Trophoblast cell (in vitro differentiated cells and primary cell): ENCODE data around the gene IL18R1.

Experiments
- DNase-seq, 2 donors: peaks; one replicate each; pipeline ENCODE4 v3.0.0-alpha.2; 2016
- H2AFZ ChIP-seq: 2 replicates; pipeline ENCODE4 v1.6.1; 2013; ENCODE audit warnings: low read length, moderate library complexity, mild to moderate bottlenecking; ENCODE audit not compliant: insufficient read depth, poor library complexity
- H2AK5ac ChIP-seq: 2 replicates; pipeline ENCODE4 v1.6.1; 2013; ENCODE audit warnings: mild to moderate bottlenecking, low read length
- H2BK120ac ChIP-seq: 2 replicates; pipeline ENCODE4 v1.6.1; 2013; ENCODE audit warnings: low read length, mild to moderate bottlenecking, moderate library complexity; ENCODE audit not compliant: insufficient read depth, poor library complexity
- H2BK12ac ChIP-seq: 2 replicates; pipeline ENCODE4 v1.6.1; 2013; ENCODE audit warnings: mild to moderate bottlenecking, low read length, moderate library complexity
- H2BK5ac ChIP-seq: 2 replicates; pipeline ENCODE4 v1.6.1; 2013; ENCODE audit warnings: low read length, low read depth, moderate library complexity, mild to moderate bottlenecking; ENCODE audit not compliant: poor library complexity
- H3K14ac ChIP-seq: 2 replicates; pipeline ENCODE4 v1.6.1; 2013; ENCODE audit warnings: mild to moderate bottlenecking, low read length
- H3K18ac ChIP-seq: 2 replicates; pipeline ENCODE4 v1.6.1; 2013; ENCODE audit warnings: mild to moderate bottlenecking, low read length
- H3K23ac ChIP-seq: 2 replicates; pipeline ENCODE4 v1.6.1; 2013; ENCODE audit warnings: low read length
- H3K27ac ChIP-seq: 2 replicates; pipeline ENCODE4 v1.5.1; 2013; ENCODE audit warnings: low read depth, mild to moderate bottlenecking, inconsistent platforms, low read length, moderate library complexity
- H3K27me3 ChIP-seq: 2 replicates; pipeline ENCODE4 v1.6.1; 2013; ENCODE audit warnings: inconsistent platforms, mild to moderate bottlenecking, low read length, moderate library complexity; ENCODE audit not compliant: insufficient read depth
- H3K36me3 ChIP-seq, 2 experiments: 1 replicate in 1 of 2; 2 replicates in 1 of 2; pipeline ENCODE4 v1.6.1; 2013; ENCODE audit warnings: low read length in 2 of 2, mild to moderate bottlenecking in 2 of 2, moderate library complexity in 1 of 2; ENCODE audit not compliant: insufficient read depth in 2 of 2, control insufficient read depth in 1 of 2
- H3K4ac ChIP-seq: 2 replicates; pipeline ENCODE4 v1.6.1; 2013; ENCODE audit warnings: low read depth, mild to moderate bottlenecking, low read length, moderate library complexity
- H3K4me1 ChIP-seq, 2 experiments: 1 replicate in 1 of 2; 2 replicates in 1 of 2; pipeline ENCODE4 v1.6.1; 2013; ENCODE audit warnings: low read length in 2 of 2, mild to moderate bottlenecking in 2 of 2, moderate library complexity in 1 of 2; ENCODE audit not compliant: insufficient read depth in 2 of 2, control insufficient read depth in 1 of 2
- H3K4me2 ChIP-seq: 2 replicates; pipeline ENCODE4 v1.6.1; 2013; ENCODE audit warnings: inconsistent platforms, mild to moderate bottlenecking, low read length, moderate library complexity
- H3K4me3 ChIP-seq: 2 replicates; pipeline ENCODE4 v1.5.1; 2013; ENCODE audit warnings: mild to moderate bottlenecking, low read depth, low read length, inconsistent platforms
- H3K79me1 ChIP-seq: one replicate; pipeline ENCODE4 v1.6.1; 2013; ENCODE audit warnings: low read length
- H3K79me2 ChIP-seq: 2 replicates; pipeline ENCODE4 v1.6.1; 2013; ENCODE audit warnings: low read length, mild to moderate bottlenecking; ENCODE audit not compliant: control insufficient read depth, insufficient read depth, poor library complexity
- H3K9ac ChIP-seq: 2 replicates; pipeline ENCODE4 v1.6.1; 2013; ENCODE audit warnings: mild to moderate bottlenecking, low read length
- H3K9me3 ChIP-seq: 2 replicates; pipeline ENCODE4 v1.6.1; 2013; ENCODE audit warnings: low read depth, mild to moderate bottlenecking, control low read depth, inconsistent platforms, low read length; ENCODE audit not compliant: insufficient read depth
- H4K12ac ChIP-seq: 2 replicates; pipeline ENCODE4 v1.6.1; 2013; ENCODE audit warnings: low read depth, mild to moderate bottlenecking, low read length, moderate library complexity
- H4K8ac ChIP-seq: 2 replicates; pipeline ENCODE4 v1.6.1; 2013; ENCODE audit warnings: low read depth, mild to moderate bottlenecking, low read length, moderate library complexity
- H4K91ac ChIP-seq: one replicate; pipeline ENCODE4 v1.6.1; 2013; ENCODE audit warnings: low read depth, mild to moderate bottlenecking, low read length, moderate library complexity
- WGBS: extraction: QIAGEN DNeasy Blood & Tissue Kit; methylation state at CpG from one replicate; pipeline ENCODE4 v1.1.7; 2013; ENCODE audit warnings: missing lambda C conversion rate; ENCODE audit not compliant: insufficient read length, insufficient coverage; ENCODE audit errors: extremely low coverage; 5-methylcytosine and 5-hydroxymethylcytosine counted together

IL18R1 gene

DNA sequence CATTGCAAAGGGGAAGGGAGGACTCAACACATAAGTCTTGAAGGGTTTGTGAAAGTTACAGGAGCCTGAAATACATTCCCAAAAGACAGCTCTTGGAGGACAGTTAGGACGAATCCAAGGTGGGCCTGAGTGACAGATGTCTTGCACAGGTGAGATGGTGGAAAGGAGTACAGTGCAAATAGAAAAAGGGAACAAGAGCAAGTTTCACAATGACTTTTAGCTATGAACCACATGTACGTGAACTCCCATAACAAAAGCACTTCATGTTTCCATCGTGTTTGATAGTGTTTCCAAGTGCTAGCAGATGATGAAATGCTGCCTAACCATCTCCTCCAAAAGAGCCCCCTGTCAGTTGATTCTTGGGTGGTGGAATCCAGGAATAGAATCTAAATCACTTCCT lies 69.2 kb downstream of the IL18R1 start:
- H3K27me3 ChIP-seq: no peaks in the 10 kb centered on the region
- peaks cover 3% of the 10 kb centered on the region for H3K9me3 ChIP-seq
- no peak overlapping the region for H2BK12ac ChIP-seq
- no peak overlapping the region for H2BK120ac ChIP-seq
- no CpG with 5 or more reads among the region's 3 CpGs for WGBS
- H3K27ac ChIP-seq: no peak overlapping the region
- no peak overlapping the region for H3K4me3 ChIP-seq
- no peak overlapping the region for H2AK5ac ChIP-seq
- no peak overlapping the region for H3K18ac ChIP-seq
- no peak overlapping the region for H3K14ac ChIP-seq
- H3K9ac ChIP-seq: no peak overlapping the region
- H2AFZ ChIP-seq: no peak overlapping the region
- no peak overlapping the region for H3K4me2 ChIP-seq
- H4K91ac ChIP-seq: no peak overlapping the region
- no peak overlapping the region for H4K12ac ChIP-seq
- DNase-seq: no peak
- H3K4me1 ChIP-seq: no peaks in the 10 kb centered on the region
- no peak overlapping the region for H3K4ac ChIP-seq
- no peak overlapping the region for H3K23ac ChIP-seq
- no peak overlapping the region for H4K8ac ChIP-seq
- no peaks in the 10 kb centered on the region for H3K79me1 ChIP-seq
- no peak overlapping the region for H2BK5ac ChIP-seq
- no peaks in the 10 kb centered on the region for H3K36me3 ChIP-seq
- H3K79me2 ChIP-seq: no peaks in the 10 kb centered on the region

- no peak overlapping the region for H2BK12ac ChIP-seq
- no peak overlapping the region for H3K27ac ChIP-seq
- no peak overlapping the region for H4K8ac ChIP-seq
- no peaks in the 10 kb centered on the region for H3K79me2 ChIP-seq
- H3K9ac ChIP-seq: no peak overlapping the region
- no peaks in the 10 kb centered on the region for H3K36me3 ChIP-seq
- H4K91ac ChIP-seq: no peak overlapping the region
- no peak overlapping the region for H3K4me2 ChIP-seq
- WGBS: no CpG with 5 or more reads among the region's 5 CpGs
- H2BK5ac ChIP-seq: no peak overlapping the region
- no peak for DNase-seq
- H3K79me1 ChIP-seq: no peaks in the 10 kb centered on the region
- no peak overlapping the region for H3K23ac ChIP-seq
- no peak overlapping the region for H4K12ac ChIP-seq
- H3K27me3 ChIP-seq: no peaks in the 10 kb centered on the region
- no peak overlapping the region for H2BK120ac ChIP-seq
- H3K9me3 ChIP-seq: no peaks in the 10 kb centered on the region
- H3K14ac ChIP-seq: no peak overlapping the region
- no peak overlapping the region for H2AK5ac ChIP-seq
- H3K4me3 ChIP-seq: no peak overlapping the region
- no peak overlapping the region for H3K18ac ChIP-seq
- H3K4me1 ChIP-seq: no peaks in the 10 kb centered on the region
- H2AFZ ChIP-seq: no peak overlapping the region
- no peak overlapping the region for H3K4ac ChIP-seq
These were observed 70.0 kb downstream of the IL18R1 start for GRCh38 chr2:102425441-102426132.

DNA sequence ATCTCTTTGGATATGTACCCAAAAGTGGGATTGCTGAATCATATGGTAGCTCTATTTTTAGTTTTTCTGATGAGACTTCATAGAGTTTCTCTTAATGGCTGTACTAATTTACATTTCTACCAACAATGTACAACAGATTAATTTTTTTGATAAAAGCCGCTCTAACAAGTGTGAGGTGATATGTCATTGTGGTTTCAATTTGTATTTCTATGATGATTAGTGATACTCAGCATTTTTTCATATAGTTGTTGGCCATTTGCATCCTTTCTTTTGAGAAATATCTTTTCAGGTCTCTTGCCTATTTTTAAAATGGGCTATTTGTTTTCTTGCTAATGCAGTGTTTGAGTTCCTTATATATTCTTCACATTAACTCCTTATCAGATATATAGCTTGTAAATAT lies 71.7 kb downstream of the IL18R1 start:
- Histone ChIP-seq H3K79me1 (no peaks in the 10 kb centered on the region), H4K91ac (no peak overlapping the region), H2BK5ac (no peak overlapping the region), H2BK12ac (no peak overlapping the region), H3K18ac (no peak overlapping the region), H2AFZ (no peak overlapping the region), H3K4me3 (no peak overlapping the region), H3K14ac (no peak overlapping the region), H4K12ac (no peak overlapping the region), H3K9me3 (no peaks in the 10 kb centered on the region), H2AK5ac (no peak overlapping the region), H3K4me2 (no peak overlapping the region), H4K8ac (no peak overlapping the region), H3K4ac (no peak overlapping the region), H3K9ac (no peak overlapping the region), H3K23ac (no peak overlapping the region), H3K27me3 (no peaks in the 10 kb centered on the region), H2BK120ac (no peak overlapping the region), H3K79me2 (no peaks in the 10 kb centered on the region), H3K36me3 (no peaks in the 10 kb centered on the region), H3K27ac (no peak overlapping the region), H3K4me1 (no peaks in the 10 kb centered on the region)
- WGBS: no CpG with 5 or more reads among the region's 1 CpG
- DNase-seq: no peak

DNA sequence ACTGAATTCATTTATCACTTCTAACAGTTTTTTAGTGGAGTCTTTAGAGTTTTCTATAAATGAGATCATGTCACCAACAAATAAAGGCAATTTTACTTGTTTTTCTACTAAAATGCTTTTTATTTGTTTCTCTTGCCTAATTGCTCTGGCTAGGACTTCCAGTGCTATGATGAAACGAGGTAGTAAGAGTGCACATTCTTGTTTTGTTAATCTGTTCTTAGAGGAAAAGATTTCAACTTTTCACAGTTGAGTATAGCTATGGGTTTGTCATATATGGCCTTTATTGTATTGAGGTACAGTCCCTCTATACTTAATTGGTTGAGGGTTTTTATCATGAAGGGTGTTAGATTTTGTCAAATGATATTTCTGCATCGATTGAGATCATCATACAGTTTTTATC lies 73.0 kb downstream of the IL18R1 start:
- H4K12ac ChIP-seq: no peak overlapping the region
- H3K14ac ChIP-seq: no peak overlapping the region
- H2AFZ ChIP-seq: no peak overlapping the region
- no peak overlapping the region for H3K27ac ChIP-seq
- no peak overlapping the region for H2BK5ac ChIP-seq
- H4K91ac ChIP-seq: no peak overlapping the region
- no peaks in the 10 kb centered on the region for H3K79me2 ChIP-seq
- H3K18ac ChIP-seq: no peak overlapping the region
- no CpG with 5 or more reads among the region's 2 CpGs for WGBS
- no peak for DNase-seq
- no peak overlapping the region for H3K9ac ChIP-seq
- peaks cover 0 to 3% of the 10 kb centered on the region in 2 experiments for H3K4me1 ChIP-seq
- no peak overlapping the region for H2AK5ac ChIP-seq
- no peak overlapping the region for H2BK12ac ChIP-seq
- no peak overlapping the region for H3K4me3 ChIP-seq
- no peaks in the 10 kb centered on the region for H3K36me3 ChIP-seq
- H4K8ac ChIP-seq: no peak overlapping the region
- no peak overlapping the region for H3K23ac ChIP-seq
- H3K27me3 ChIP-seq: no peaks in the 10 kb centered on the region
- no peaks in the 10 kb centered on the region for H3K79me1 ChIP-seq
- no peak overlapping the region for H3K4ac ChIP-seq
- H2BK120ac ChIP-seq: no peak overlapping the region
- H3K4me2 ChIP-seq: no peak overlapping the region
- no peaks in the 10 kb centered on the region for H3K9me3 ChIP-seq
